Adrenal gland (tissue), 5 donors: ENCODE data around the gene CCN5.

Experiments
- CTCF ChIP-seq, 6 experiments: fragments of 450-650 bp in 4 of 6; fragments of 200-600 bp in 2 of 6; sonication (generic) in 1 of 6; IDR thresholded peaks; 1 replicate in 5 of 6; 2 replicates in 1 of 6; pipeline versions ENCODE4 v1.5.1 to v1.8.0; 2016 to 2021; ENCODE audit warnings: antibody characterized with exemption in 6 of 6, mild to moderate bottlenecking in 2 of 6, moderate library complexity in 1 of 6
- POLR2A ChIP-seq, 2 donors: fragments of 450-650 bp; IDR thresholded peaks; one replicate each; pipeline ENCODE4 v1.6.1; 2017; ENCODE audit warnings: antibody characterized with exemption in 2 of 2, mild to moderate bottlenecking in 2 of 2, moderate library complexity in 1 of 2
- donor health status: DM: no; HTN: no; CAD: no.

- TF ChIP-seq CTCF (IDR thresholded peaks at IDR 0.05): no peak
- TF ChIP-seq POLR2A (IDR thresholded peaks at IDR 0.05): no peak
Measured at GRCh38 chr20:44706301-44707017, 8.7 kb upstream of the CCN5 start.
